RWPE2 (cell line): ENCODE measurements around the gene SIGLEC14.

ENCODE experiments used
- ATAC-seq: fragments of 200-7000 bp; cut with Tn5 transposase; 3 replicates; pipeline ENCODE4 v1.9.1; 2021; ENCODE audit warnings: low read depth
- DNase-seq: peaks from one replicate; pipeline ENCODE4 v3.0.0-alpha.2; 2020; ENCODE audit warnings: low spot score
- H3K27ac ChIP-seq: fragments of 450-650 bp; 2 replicates; pipeline ENCODE4 v1.5.1; 2017; ENCODE audit warnings: mild to moderate bottlenecking; ENCODE audit not compliant: poor library complexity, severe bottlenecking
- H3K27me3 ChIP-seq: fragments of 250-450 bp; sonication (Bioruptor Pico); 2 replicates; pipeline ENCODE4 v1.5.1; 2021; ENCODE audit warnings: mild to moderate bottlenecking, moderate library complexity; ENCODE audit not compliant: insufficient read depth, poor library complexity, severe bottlenecking
- H3K36me3 ChIP-seq: fragments of 250-450 bp; sonication (Bioruptor Pico); 2 replicates; pipeline ENCODE4 v1.5.1; 2020; ENCODE audit warnings: low read depth, mild to moderate bottlenecking, moderate library complexity
- H3K4me1 ChIP-seq: fragments of 250-450 bp; sonication (Bioruptor Pico); 2 replicates; pipeline ENCODE4 v1.5.1; 2021; ENCODE audit warnings: mild to moderate bottlenecking, moderate library complexity; ENCODE audit not compliant: insufficient read depth, poor library complexity, severe bottlenecking
- H3K4me3 ChIP-seq: fragments of 250-450 bp; sonication (Bioruptor Pico); 2 replicates; pipeline ENCODE4 v1.5.1; 2021; ENCODE audit warnings: mild to moderate bottlenecking, moderate library complexity; ENCODE audit not compliant: severe bottlenecking
- H3K9me3 ChIP-seq: fragments of 250-450 bp; sonication (Bioruptor Pico); 2 replicates; pipeline ENCODE4 v1.5.1; 2021; ENCODE audit warnings: mild to moderate bottlenecking, moderate library complexity; ENCODE audit not compliant: severe bottlenecking
- TF ChIP-seq, protein P1 (sequence below): fragments of 450-650 bp; IDR thresholded peaks from one replicate; pipeline ENCODE4 v1.5.1; 2017; ENCODE audit warnings: mild to moderate bottlenecking, moderate library complexity; ENCODE audit not compliant: poor library complexity, severe bottlenecking

Gene SIGLEC14

DNA sequence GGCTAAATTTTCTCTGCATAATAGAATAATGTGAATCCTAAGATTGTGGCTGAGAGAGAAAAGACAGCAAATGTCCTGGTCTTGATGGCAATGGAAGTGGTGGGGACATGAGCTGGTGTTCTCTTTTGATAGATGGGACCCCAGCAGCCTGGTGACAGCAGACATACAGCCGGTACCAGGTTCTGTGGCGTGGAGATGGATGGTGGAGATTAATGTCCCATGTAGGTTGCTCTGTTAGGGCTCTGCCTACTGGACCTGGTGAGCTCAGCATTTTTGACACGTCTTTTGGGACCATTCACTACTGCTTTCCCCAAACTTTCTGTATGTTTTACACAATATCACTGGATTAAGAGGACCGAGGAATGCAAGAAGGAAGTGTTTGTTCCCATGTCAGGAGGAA is 8.2 kb upstream of the SIGLEC14 start:
- TF ChIP-seq, protein P1, sequence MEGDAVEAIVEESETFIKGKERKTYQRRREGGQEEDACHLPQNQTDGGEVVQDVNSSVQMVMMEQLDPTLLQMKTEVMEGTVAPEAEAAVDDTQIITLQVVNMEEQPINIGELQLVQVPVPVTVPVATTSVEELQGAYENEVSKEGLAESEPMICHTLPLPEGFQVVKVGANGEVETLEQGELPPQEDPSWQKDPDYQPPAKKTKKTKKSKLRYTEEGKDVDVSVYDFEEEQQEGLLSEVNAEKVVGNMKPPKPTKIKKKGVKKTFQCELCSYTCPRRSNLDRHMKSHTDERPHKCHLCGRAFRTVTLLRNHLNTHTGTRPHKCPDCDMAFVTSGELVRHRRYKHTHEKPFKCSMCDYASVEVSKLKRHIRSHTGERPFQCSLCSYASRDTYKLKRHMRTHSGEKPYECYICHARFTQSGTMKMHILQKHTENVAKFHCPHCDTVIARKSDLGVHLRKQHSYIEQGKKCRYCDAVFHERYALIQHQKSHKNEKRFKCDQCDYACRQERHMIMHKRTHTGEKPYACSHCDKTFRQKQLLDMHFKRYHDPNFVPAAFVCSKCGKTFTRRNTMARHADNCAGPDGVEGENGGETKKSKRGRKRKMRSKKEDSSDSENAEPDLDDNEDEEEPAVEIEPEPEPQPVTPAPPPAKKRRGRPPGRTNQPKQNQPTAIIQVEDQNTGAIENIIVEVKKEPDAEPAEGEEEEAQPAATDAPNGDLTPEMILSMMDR = no peak
- H3K4me3 ChIP-seq = no peak overlapping the region
- H3K9me3 ChIP-seq = no peaks in the 10 kb centered on the region
- DNase-seq (no peak), ATAC-seq (no peak)
- no peak overlapping the region for H3K27ac ChIP-seq
- H3K4me1 ChIP-seq = no peaks in the 10 kb centered on the region
- no peaks in the 10 kb centered on the region for H3K36me3 ChIP-seq
- H3K27me3 ChIP-seq = no peaks in the 10 kb centered on the region

DNA sequence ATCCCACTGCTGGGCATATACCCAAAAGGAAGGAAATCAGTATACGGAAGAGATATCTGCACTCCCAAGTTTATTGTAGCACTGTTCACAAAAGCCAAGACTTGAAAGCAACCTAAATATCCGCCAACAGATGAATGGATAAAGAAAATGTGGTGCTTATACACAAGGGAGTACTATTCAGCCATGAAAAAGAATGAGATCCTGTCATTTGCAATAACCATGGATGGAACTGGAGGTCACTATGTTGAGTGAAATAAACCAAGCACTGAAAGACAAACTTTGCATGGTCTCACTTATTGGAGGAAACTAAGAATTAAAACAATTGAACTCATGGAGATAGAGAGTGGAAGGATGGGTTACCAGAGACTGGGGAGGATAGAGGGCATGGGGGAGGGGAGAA is 6.5 kb upstream of the SIGLEC14 start:
- H3K9me3 ChIP-seq = no peaks in the 10 kb centered on the region
- no peak overlapping the region for H3K4me3 ChIP-seq
- TF ChIP-seq, protein P1 = no peak
- DNase-seq = no peak
- no peak overlapping the region for H3K27ac ChIP-seq
- no peaks in the 10 kb centered on the region for H3K36me3 ChIP-seq
- H3K27me3 ChIP-seq = peaks cover 11% of the 10 kb centered on the region
- H3K4me1 ChIP-seq = no peaks in the 10 kb centered on the region
- ATAC-seq = no peak

DNA sequence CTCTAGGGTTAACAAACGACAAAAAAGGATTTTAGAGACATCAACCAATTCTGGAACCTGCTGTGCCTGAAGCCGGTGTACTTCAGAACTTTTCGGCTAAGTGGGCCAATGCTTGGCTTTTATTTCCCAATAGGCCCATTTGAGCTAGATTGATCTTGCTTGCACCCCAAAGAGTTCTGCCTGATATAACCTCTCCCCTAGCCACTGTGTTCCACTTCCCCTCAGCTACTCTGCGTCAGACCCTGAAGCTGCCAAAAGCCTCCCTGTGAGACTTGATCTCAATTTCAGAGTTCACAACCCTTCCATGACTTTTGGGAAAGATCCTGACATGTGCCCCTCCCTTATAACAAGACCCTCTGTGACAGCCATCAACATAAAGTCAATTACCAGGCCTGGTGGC is 5.6 kb upstream of the SIGLEC14 start:
- TF ChIP-seq, protein P1 = no peak
- Histone ChIP-seq H3K27ac (no peak overlapping the region), H3K4me3 (no peak overlapping the region), H3K4me1 (no peaks in the 10 kb centered on the region), H3K36me3 (no peaks in the 10 kb centered on the region), H3K9me3 (no peaks in the 10 kb centered on the region), H3K27me3 (peaks cover 11% of the 10 kb centered on the region)
- ATAC-seq = no peak
- DNase-seq = no peak

DNA sequence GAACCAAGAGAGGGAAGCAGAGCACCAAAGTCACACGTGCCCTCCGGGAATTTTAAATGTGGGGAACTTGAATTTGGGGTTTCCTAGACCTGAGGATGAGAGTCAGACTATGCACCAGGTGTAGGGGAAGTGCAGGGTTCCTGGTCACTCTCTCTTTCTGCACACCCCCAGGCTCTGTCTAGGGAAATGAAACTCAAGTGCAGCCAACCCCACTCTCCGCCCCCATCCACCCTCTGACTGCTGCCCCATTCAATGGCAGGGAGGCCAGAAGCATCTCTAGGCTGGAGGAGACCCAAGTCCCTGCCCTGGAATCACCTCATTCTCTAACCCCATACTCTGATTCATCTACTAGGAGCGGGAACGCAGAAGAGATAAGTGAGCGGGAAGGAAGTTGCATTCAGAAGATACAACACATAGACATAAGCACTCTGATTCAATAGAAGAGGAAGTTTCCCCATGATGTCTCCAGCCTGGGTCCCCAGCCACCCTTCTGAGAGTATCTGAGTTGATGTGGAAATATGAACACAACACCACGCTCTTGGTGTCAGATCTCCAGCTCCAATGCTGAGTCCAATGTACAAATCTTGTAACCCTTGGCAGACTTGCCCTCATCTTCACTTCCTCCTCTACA is 4.7 kb upstream of the SIGLEC14 start:
- peaks cover 11% of the 10 kb centered on the region for H3K27me3 ChIP-seq
- H3K36me3 ChIP-seq = no peaks in the 10 kb centered on the region
- no peaks in the 10 kb centered on the region for H3K4me1 ChIP-seq
- no peaks in the 10 kb centered on the region for H3K9me3 ChIP-seq
- no peak overlapping the region for H3K27ac ChIP-seq
- TF ChIP-seq, protein P1 = no peak
- DNase-seq (no peak), ATAC-seq (no peak)
- H3K4me3 ChIP-seq = no peak overlapping the region

DNA sequence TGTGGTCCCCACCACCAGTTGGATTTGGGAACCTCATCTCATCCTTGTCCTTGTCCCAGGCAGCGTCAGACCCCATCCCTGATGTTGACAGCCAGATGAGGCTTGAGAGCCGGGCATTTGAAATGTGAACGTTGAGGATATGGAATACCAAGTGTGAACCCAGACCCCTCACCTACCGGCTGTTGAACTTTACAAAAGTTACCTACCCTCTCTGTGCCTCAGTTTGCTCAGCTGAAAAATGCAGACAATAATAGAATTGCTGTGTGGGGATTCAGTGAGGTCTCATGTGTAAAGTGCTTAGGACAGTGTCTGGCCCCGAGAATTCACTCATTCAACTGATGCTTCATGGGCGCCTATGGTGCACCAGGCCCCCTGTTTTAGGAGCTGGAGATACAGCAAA is 693 bp upstream of the SIGLEC14 start:
- no peak for ATAC-seq
- Histone ChIP-seq H3K4me3 (no peak overlapping the region), H3K27me3 (peaks cover 11% of the 10 kb centered on the region), H3K27ac (no peak overlapping the region), H3K36me3 (no peaks in the 10 kb centered on the region), H3K4me1 (no peaks in the 10 kb centered on the region), H3K9me3 (no peaks in the 10 kb centered on the region)
- TF ChIP-seq, protein P1 = no peak
- DNase-seq = no peak
